GM21786 (cell line): ENCODE data around the gene MZT2B.
"Not testable (repeated sequence)": the region's sequence is repeated elsewhere in the genome, so short reads cannot be mapped to it uniquely, and the experiment has no call there.

Experiments
- ATAC-seq: cut with Tn5 transposase; IDR thresholded peaks from one replicate; pipeline ENCODE4 v1.9.1; 2021; ENCODE audit not compliant: unreplicated experiment

MZT2B gene

GRCh38 chr2:130152136-130152815 is 29.8 kb upstream of the MZT2B start:
- not testable (repeated sequence) for ATAC-seq

DNA sequence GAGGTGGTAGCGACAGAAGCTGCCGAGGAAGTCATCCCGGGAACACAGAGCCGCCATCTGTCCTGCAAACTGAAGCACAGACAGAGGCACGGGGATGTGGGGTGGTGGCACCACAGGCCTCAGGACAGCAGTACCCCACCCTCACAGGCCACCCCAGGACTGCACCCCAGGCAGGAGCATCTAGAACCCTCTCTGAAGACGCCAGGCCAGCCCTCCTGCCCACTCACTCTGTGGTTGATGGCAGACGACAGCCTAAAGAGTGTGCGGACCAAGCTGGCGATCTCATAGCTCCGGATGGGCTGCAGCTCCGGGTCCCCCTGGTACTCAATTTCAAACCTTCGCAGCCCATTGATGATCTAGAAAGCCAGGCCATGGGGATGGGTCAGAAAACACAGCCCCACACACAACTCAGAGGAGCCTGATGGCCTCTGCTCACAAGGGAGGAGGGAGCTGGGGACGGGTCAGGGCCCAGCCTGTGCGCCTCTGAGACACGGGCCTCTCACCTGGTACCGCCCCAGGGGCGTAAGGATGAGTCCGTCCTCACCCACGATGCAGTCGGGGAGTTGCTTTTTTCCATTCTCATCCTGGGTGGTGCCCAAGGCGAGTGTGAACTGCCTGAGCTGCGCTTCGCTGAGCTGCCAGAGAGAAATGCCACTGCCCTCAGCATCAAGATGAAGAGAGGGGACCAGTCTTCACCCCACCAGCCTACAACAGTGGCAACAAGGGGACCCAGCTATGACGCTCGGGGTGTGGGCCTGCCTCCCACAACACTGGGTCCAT is 29.1 kb upstream of the MZT2B start:
- ATAC-seq = no peak

DNA sequence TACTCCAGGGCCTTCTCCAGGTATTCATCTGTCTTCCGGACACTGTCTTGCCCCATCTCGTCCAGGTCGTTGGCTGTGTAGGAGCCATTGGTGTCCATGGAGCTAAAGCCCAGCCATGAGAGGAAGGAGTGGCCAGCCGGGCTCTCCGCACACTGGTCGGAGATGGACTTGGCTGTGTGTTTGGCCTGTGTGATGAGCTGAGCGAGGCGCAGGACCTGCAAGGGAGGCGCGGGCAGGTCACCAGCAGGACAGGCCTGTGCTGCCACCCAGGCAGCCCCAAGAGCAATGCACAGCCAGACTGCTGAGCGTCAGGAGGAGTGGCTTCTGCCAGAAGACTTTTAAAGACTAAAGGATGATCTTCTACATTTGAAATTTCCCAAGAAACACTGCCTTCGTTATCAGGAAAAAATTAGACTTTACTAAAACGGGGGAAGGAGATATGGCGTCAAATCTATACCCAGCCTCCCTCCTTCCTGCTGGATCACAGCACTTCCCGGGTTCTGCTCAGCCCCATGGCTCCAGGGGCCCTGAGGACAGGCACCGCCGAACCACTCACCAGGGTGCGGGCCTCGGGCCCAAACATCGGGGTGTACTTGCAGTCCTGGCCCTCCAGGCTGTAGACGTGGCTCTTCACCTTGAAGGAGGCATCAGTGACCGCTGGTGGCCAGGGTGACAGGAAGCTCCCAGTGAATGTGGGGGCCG is 28.2 kb upstream of the MZT2B start:
- not testable (repeated sequence) for ATAC-seq

- not testable (repeated sequence) for ATAC-seq
These were observed 27.7 kb upstream of the MZT2B start for GRCh38 chr2:130154423-130154770.

DNA sequence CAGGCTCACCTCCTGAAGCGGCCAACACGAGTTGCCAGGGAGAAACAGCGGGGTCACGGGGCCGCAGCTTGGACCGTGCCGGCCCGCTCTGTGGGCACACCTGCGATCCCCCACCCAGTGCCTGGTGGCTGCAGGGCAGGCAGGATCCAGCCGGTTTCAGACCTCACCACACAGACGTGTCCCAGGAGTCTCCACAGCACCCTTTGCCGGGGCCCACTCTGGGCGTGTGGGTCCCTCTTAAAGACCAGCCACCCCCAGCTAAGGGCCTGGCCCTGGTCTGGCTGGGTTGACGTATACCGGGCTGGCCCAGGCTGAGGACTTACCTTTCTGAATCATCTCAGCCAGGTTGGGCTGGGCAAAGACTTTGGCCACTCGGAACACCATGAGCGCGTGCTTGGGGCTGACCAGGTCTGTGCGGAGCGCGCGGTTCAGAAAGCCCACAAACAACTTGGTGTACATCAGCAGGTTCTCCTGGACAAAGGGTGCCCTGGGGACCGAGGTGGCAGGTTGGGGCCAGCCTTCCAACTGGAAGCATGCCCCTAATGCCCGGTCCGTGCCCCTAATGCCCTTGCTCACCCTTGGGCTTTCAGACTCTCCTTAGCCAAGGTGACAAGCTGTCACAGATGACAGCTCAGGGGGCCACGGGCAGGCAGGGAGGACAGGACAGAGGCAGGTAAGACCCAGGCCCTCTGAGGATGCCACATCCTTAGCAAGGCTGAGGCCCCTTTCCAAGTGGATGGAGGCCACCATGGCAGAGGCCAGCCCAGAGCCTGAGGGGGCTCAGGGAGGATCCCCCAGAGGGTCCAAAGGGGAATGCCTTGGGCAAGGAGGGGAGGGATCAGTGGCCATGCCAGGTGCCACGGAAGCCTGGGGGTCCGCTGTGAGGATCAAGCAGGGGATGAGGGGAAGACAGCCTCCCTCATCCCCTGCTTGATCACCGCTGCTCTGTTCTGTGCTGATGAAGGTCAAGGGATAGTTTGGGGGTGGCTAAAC is 27.0 kb upstream of the MZT2B start:
- no peak for ATAC-seq

GRCh38 chr2:130155956-130156623 is 26.0 kb upstream of the MZT2B start:
- not testable (repeated sequence) for ATAC-seq

- no peak for ATAC-seq
These were observed 25.4 kb upstream of the MZT2B start for GRCh38 chr2:130156624-130157004.

GRCh38 chr2:130157354-130157753 is 24.7 kb upstream of the MZT2B start:
- ATAC-seq = peak; percentile 51

DNA sequence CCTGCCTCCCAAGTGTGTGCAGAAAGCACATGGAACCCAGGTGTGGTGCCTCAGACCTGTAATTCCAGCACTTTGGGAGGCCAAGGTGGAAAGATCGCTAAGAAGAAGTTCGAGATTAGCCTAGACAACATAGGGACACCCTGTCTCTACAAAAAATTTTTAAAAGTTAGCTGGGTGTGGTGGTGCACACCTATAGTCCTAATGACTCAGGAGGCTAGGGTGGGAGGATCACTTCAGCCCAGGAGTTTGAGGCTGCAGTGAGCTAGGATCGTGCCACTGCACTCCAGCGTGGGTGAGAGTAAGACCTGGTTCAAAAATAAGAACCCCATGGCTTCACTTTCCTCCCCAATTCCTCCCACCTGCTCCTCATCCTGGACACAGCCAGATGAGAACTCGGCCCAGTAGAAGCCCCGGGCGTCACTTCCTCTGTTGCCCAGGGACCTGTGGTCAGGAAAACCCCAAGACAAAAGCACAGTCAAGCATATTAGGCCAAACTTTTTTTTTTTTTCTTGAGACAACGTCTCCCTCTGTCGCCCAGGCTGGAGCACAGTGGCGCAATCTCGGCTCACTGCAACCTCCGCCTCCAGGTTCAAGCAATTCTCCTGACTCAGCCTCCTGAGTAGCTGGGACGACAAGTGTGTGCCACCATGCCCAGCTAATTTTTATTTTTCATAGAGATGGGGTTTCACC is 24.1 kb upstream of the MZT2B start:
- ATAC-seq = peak; percentile 85

DNA sequence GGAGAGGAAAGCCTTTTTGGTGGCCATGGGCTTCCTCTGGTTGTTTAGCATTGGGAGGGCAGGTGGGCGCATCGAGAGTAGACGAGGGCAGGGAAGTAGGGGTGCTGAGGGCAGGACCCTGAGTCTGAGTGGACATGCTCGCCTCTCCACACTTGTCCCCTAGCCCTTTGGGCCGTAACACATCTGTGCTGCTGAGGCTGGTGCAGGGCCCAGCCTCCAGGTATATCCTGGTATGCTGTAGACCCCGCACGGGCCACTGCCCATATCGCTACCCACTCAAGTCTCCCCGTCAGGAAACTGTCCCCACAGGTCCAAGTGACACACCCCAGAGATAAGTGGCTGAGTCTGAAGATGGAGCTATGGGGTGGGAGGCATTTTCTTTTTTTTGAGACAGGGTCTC is 23.4 kb upstream of the MZT2B start:
- no peak for ATAC-seq

GRCh38 chr2:130159376-130159775 is 22.7 kb upstream of the MZT2B start:
- not testable (repeated sequence) for ATAC-seq

DNA sequence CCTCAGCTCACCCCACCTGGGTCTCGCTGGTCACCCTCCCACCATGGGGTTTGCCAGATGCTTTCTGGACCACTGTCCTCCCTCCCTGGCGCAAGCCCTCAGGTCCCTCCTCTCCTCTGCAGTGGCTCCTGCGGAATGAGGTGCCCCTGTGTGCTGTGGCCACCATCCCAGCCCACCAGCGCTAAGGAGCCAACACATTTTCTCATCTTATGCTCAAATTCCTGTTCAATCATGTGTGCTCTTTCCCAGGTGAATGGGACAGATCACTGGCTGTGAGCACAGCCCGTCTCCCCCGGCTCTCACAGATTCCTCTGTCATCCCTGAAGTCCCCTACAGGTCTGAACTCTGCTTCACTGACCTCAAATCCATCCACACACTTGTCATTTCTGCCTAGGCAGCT is 21.9 kb upstream of the MZT2B start:
- no peak for ATAC-seq

- ATAC-seq = not testable (repeated sequence)
These were observed 21.0 kb upstream of the MZT2B start for GRCh38 chr2:130160838-130161705.

- not testable (repeated sequence) for ATAC-seq
These were observed 19.6 kb upstream of the MZT2B start for GRCh38 chr2:130162486-130162885.

- no peak for ATAC-seq
These were observed 19.1 kb upstream of the MZT2B start for GRCh38 chr2:130162968-130163367.

GRCh38 chr2:130165293-130166016 is 16.6 kb upstream of the MZT2B start:
- no peak for ATAC-seq

GRCh38 chr2:130166611-130167010 is 15.5 kb upstream of the MZT2B start:
- not testable (repeated sequence) for ATAC-seq

GRCh38 chr2:130169163-130169562 is 12.9 kb upstream of the MZT2B start:
- not testable (repeated sequence) for ATAC-seq
